SK-N-SH (cell line): ENCODE results near the gene UNC93B1. TPM values are rescaled to one million over a fixed set of nuclear protein-coding genes. Genes with fewer than 3 reads are reported as not detected.

Experiments
- CTCF ChIA-PET: fragments of 300-600, 350-600 bp; formaldehyde crosslinking; extraction: SDS; loops from one replicate; lab custom pipeline; 2021; lab: Yijun Ruan, JAX
- POLR2A ChIA-PET: fragments of 350-600 bp; sonication (Branson Sonifier 250); formaldehyde crosslinking; extraction: SDS; loops from one replicate; lab custom pipeline; 2020; ENCODE audit warnings: antibody characterized with exemption, inconsistent platforms; lab: Yijun Ruan, JAX
- DNase-seq: peaks from one replicate; pipeline ENCODE4 v3.0.0; 2012
- H2AFZ ChIP-seq: fragments of 200-600 bp; sonication (generic); 2 replicates; pipeline ENCODE4 v1.8.1; 2016; ENCODE audit warnings: antibody characterized with exemption, mild to moderate bottlenecking, low read depth
- H3F3A ChIP-seq: fragments of 200-600 bp; sonication (generic); replicated peaks from 2 replicates; pipeline ENCODE3; 2016; ENCODE audit warnings: antibody characterized with exemption, mild to moderate bottlenecking; ENCODE audit not compliant: insufficient read depth
- H3K27ac ChIP-seq, 2 experiments: fragments of 200-500 bp in 1 of 2; fragments of 200-600 bp in 1 of 2; sonication (Bioruptor generic) in 1 of 2; sonication (generic), shearing (Covaris generic) in 1 of 2; 2 replicates each; pipeline versions ENCODE4 v1.5.1 to v1.6.1; 2014 to 2016; ENCODE audit warnings: low read depth in 2 of 2, inconsistent platforms in 1 of 2, low read length in 1 of 2, mild to moderate bottlenecking in 1 of 2, mixed read lengths in 1 of 2
- H3K27me3 ChIP-seq: fragments of 200-600 bp; sonication (generic), shearing (Covaris generic); 2 replicates; pipeline ENCODE4 v1.6.1; 2016; ENCODE audit warnings: mixed run types; ENCODE audit not compliant: insufficient read depth
- H3K36me3 ChIP-seq, 2 experiments: fragments of 200-500 bp in 1 of 2; fragments of 200-600 bp in 1 of 2; sonication (Bioruptor generic) in 1 of 2; sonication (generic) in 1 of 2; replicated peaks in 1 of 2; 2 replicates each; pipeline versions ENCODE3 to v1.5.1; 2014 to 2016; ENCODE audit warnings: low read length in 1 of 2, mild to moderate bottlenecking in 1 of 2; ENCODE audit not compliant: insufficient read depth in 2 of 2, control insufficient read depth in 1 of 2
- H3K4me1 ChIP-seq, 2 experiments: fragments of 200-500 bp in 1 of 2; fragments of 200-600 bp in 1 of 2; sonication (Bioruptor generic) in 1 of 2; sonication (generic), shearing (Covaris generic) in 1 of 2; 2 replicates each; pipeline versions ENCODE4 v1.5.1 to v1.6.1; 2014 to 2016; ENCODE audit warnings: low read depth in 1 of 2, low read length in 1 of 2, mixed run types in 1 of 2; ENCODE audit not compliant: insufficient read depth in 2 of 2, control insufficient read depth in 1 of 2
- H3K4me2 ChIP-seq: fragments of 200-600 bp; sonication (generic), shearing (Covaris generic); 2 replicates; pipeline ENCODE4 v1.6.1; 2017; ENCODE audit warnings: mixed run types
- H3K4me3 ChIP-seq, 2 experiments: fragments of 200-500 bp in 1 of 2; fragments of 200-600 bp in 1 of 2; sonication (Bioruptor generic) in 1 of 2; sonication (generic), shearing (Covaris generic) in 1 of 2; 2 replicates each; pipeline versions ENCODE4 v1.5.1 to v1.8.1; 2014 to 2016; ENCODE audit warnings: low read depth in 2 of 2, inconsistent platforms in 1 of 2, low read length in 1 of 2, mild to moderate bottlenecking in 1 of 2, mixed read lengths in 1 of 2, moderate library complexity in 1 of 2
- H3K79me2 ChIP-seq: fragments of 200-600 bp; sonication (generic); 2 replicates; pipeline ENCODE4 v1.8.1; 2017; ENCODE audit warnings: mild to moderate bottlenecking; ENCODE audit not compliant: insufficient read depth
- H3K9ac ChIP-seq: fragments of 200-600 bp; sonication (generic); 2 replicates; pipeline ENCODE4 v1.6.1; 2017; ENCODE audit warnings: mixed run types
- H3K9me2 ChIP-seq: fragments of 200-600 bp; sonication (generic); 2 replicates; pipeline ENCODE4 v1.6.1; 2017; ENCODE audit warnings: mixed run types
- H3K9me3 ChIP-seq: fragments of 200-600 bp; sonication (generic); 2 replicates; pipeline ENCODE4 v1.6.1; 2017; ENCODE audit warnings: mixed run types, mild to moderate bottlenecking, moderate library complexity
- H4K20me1 ChIP-seq: fragments of 200-600 bp; sonication (generic); 2 replicates; pipeline ENCODE4 v1.6.1; 2017; ENCODE audit warnings: mild to moderate bottlenecking, mixed run types; ENCODE audit not compliant: insufficient read depth
- CTCF ChIP-seq: fragments of 200-600 bp; sonication (generic); IDR thresholded peaks from 2 replicates; pipeline ENCODE4 v1.6.1; 2017; ENCODE audit warnings: antibody characterized with exemption, mild to moderate bottlenecking, moderate library complexity
- GABPA ChIP-seq: IDR thresholded peaks from 2 replicates; pipeline ENCODE4 v1.4.0; 2012; ENCODE audit warnings: low read depth, mild to moderate bottlenecking
- MAX ChIP-seq: IDR thresholded peaks from 2 replicates; pipeline ENCODE4 v1.4.0; 2012; ENCODE audit warnings: low read depth
- NFIC ChIP-seq: IDR thresholded peaks from 2 replicates; pipeline ENCODE4 v1.4.0; 2012; ENCODE audit warnings: borderline replicate concordance
- NRF1 ChIP-seq: IDR thresholded peaks from 2 replicates; pipeline ENCODE4 v1.6.1; 2012; ENCODE audit warnings: low read depth, mild to moderate bottlenecking, low read length
- PBX3 ChIP-seq: IDR thresholded peaks from 2 replicates; pipeline ENCODE4; 2012
- POLR2AphosphoS5 ChIP-seq: IDR thresholded peaks from 2 replicates; pipeline ENCODE4 v1.6.1; 2012; ENCODE audit warnings: low read depth, low read length
- RCOR1 ChIP-seq: fragments of 150-350 bp; IDR thresholded peaks from 2 replicates; pipeline ENCODE4 v1.6.1; 2017; ENCODE audit warnings: antibody characterized with exemption, low read length
- REST ChIP-seq: IDR thresholded peaks from 2 replicates; pipeline ENCODE4 v1.6.1; 2012; ENCODE audit warnings: mild to moderate bottlenecking, low read depth, low read length, moderate library complexity
- TEAD4 ChIP-seq: IDR thresholded peaks from 2 replicates; pipeline ENCODE4 v1.4.0; 2012; ENCODE audit warnings: mild to moderate bottlenecking, borderline replicate concordance; ENCODE audit not compliant: insufficient read depth
- ZBTB33 ChIP-seq: IDR thresholded peaks from 2 replicates; pipeline ENCODE4 v1.4.0; 2012; ENCODE audit warnings: low read depth, borderline replicate concordance
- WGBS: methylation state at CpG from one replicate; pipeline ENCODE4 v1.1.6; 2017; ENCODE audit warnings: low lambda C conversion rate; 5-methylcytosine and 5-hydroxymethylcytosine counted together
- polyA plus RNA-seq, 3 experiments: library from polyadenylated mRNA; depleted of rRNA; stranded (reverse); fragments of >200 nt; gene quantifications; 2 replicates each; pipeline ENCODE4 v1.2.3, GENCODE V29; 2012

The UNC93B1 gene
- polyA plus RNA-seq, 1 of the 3 experiments (the other 2 are of a cell fraction), result 28.9 TPM

- no peak for TF ChIP-seq CTCF
- TF ChIP-seq RCOR1, result no peak
- no peak for TF ChIP-seq NRF1
- TF ChIP-seq GABPA, result no peak
Observed at GRCh38 chr11:68047437-68048290, 43.8 kb upstream of the UNC93B1 start (continued).

- Histone ChIP-seq H3K27me3 (no peaks in the 10 kb centered on the region), H4K20me1 (no peaks in the 10 kb centered on the region), H3K27ac (no peak overlapping the region), H2AFZ (no peak overlapping the region), H3K79me2 (no peaks in the 10 kb centered on the region), H3K36me3 (no peaks in the 10 kb centered on the region), H3K9ac (no peak overlapping the region), H3K4me1 (peaks cover 9 to 10% of the 10 kb centered on the region in 2 experiments; a peak in 2 of 4 replicates), H3K9me2 (no peaks in the 10 kb centered on the region), H3F3A (no peaks in the 10 kb centered on the region), H3K9me3 (no peaks in the 10 kb centered on the region), H3K4me2 (no peak overlapping the region), H3K4me3 (no peak overlapping the region)
- POLR2A ChIA-PET, result no interaction called here
- no CpG with 5 or more reads among the region's 18 CpGs for WGBS
- CTCF ChIA-PET, result interaction anchor here (1.2 kb wide), 1 partner anchor 164 kb away, joined by 3 read pairs; no protein-coding TSS in a partner anchor
- TF ChIP-seq GABPA (no peak), ZBTB33 (no peak), NFIC (no peak)
- peak; percentile 31 for DNase-seq
Observed at GRCh38 chr11:68044898-68045351, 41.0 kb upstream of the UNC93B1 start.

- no peaks in the 10 kb centered on the region for H3F3A ChIP-seq
- ChIA-PET POLR2A (no interaction called here), CTCF (interaction anchor here (1.2 kb wide), 1 partner anchor 165 kb away, joined by 3 read pairs; no protein-coding TSS in a partner anchor)
- H2AFZ ChIP-seq, result no peak overlapping the region
- WGBS, result 97% methylated on average over 17 of the region's 24 CpGs
- no peaks in the 10 kb centered on the region for H4K20me1 ChIP-seq
- no peak overlapping the region for H3K9ac ChIP-seq
- peaks cover 12% of the 10 kb centered on the region in 2 experiments; a peak in 2 of 4 replicates for H3K4me1 ChIP-seq
- H3K9me3 ChIP-seq, result no peaks in the 10 kb centered on the region
- H3K27ac ChIP-seq, result no peak overlapping the region
- no peak overlapping the region for H3K4me3 ChIP-seq
- no peaks in the 10 kb centered on the region for H3K9me2 ChIP-seq
- no peak overlapping the region for H3K4me2 ChIP-seq
- H3K79me2 ChIP-seq, result no peaks in the 10 kb centered on the region
- H3K36me3 ChIP-seq, result no peaks in the 10 kb centered on the region
- DNase-seq, result peak; percentile 47
- H3K27me3 ChIP-seq, result no peaks in the 10 kb centered on the region
- TF ChIP-seq POLR2AphosphoS5 (no peak), PBX3 (no peak), MAX (no peak), REST (no peak), TEAD4 (no peak), NFIC (no peak)
Observed at GRCh38 chr11:68044145-68044813, 40.4 kb upstream of the UNC93B1 start.
